Measurements from ENCODE around the gene ING3.

DNA sequence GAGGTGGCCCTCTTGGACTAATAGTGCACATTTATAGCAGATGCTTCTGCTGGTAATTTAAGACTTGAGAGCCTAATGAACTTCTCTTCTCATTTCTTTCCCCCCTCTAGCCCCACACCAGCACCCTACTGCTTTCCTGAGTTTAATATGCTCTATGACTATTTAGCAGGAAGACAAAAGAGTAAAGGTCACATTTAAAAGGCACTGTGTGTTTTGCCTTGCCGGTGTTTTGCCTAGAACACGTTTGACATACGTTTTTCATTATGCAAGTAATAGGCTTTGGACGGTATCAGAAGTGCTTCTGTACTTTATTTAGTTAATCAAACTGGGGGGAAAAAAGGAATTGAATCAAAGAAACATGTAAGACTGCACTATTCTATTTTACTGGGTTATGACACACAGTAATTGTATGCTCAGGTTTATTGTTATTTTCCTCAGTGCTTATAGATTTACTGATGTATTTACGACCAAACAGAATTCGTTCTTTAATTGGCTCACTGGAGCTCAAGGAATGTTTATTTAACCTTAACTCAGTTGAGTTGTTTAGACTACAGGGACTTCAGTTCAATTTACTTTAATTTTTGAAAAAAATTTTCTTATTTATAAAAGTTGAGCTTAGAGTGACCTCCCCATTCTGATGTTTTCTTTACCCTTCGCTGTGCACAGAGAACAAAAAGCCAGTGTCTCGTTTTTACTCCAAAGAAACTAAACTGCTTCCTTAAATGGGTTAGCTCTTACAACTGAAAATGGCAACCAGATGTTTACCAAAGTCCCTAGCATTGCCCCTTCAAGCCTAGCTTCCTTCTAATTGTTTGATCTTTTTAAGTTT is 73.3 kb downstream of the ING3 start:
- TF ChIP-seq, protein P1, sequence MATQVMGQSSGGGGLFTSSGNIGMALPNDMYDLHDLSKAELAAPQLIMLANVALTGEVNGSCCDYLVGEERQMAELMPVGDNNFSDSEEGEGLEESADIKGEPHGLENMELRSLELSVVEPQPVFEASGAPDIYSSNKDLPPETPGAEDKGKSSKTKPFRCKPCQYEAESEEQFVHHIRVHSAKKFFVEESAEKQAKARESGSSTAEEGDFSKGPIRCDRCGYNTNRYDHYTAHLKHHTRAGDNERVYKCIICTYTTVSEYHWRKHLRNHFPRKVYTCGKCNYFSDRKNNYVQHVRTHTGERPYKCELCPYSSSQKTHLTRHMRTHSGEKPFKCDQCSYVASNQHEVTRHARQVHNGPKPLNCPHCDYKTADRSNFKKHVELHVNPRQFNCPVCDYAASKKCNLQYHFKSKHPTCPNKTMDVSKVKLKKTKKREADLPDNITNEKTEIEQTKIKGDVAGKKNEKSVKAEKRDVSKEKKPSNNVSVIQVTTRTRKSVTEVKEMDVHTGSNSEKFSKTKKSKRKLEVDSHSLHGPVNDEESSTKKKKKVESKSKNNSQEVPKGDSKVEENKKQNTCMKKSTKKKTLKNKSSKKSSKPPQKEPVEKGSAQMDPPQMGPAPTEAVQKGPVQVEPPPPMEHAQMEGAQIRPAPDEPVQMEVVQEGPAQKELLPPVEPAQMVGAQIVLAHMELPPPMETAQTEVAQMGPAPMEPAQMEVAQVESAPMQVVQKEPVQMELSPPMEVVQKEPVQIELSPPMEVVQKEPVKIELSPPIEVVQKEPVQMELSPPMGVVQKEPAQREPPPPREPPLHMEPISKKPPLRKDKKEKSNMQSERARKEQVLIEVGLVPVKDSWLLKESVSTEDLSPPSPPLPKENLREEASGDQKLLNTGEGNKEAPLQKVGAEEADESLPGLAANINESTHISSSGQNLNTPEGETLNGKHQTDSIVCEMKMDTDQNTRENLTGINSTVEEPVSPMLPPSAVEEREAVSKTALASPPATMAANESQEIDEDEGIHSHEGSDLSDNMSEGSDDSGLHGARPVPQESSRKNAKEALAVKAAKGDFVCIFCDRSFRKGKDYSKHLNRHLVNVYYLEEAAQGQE (IDR thresholded peaks at IDR 0.05; ENCODE audit: insufficient read depth in 1 of 2, low read depth in 2 of 2, low read length in 2 of 2): no peak
- TF ChIP-seq POLR2AphosphoS5 (IDR thresholded peaks at IDR 0.05; ENCODE audit: low read depth, low read length) (no peak), SIN3A (IDR thresholded peaks at IDR 0.05; ENCODE audit: borderline replicate concordance, insufficient read depth, low read length) (no peak), TAF1 (IDR thresholded peaks at IDR 0.05; ENCODE audit: borderline replicate concordance, insufficient read depth, low read length) (no peak)

Measured in PFSK-1 (cell line).